Measurements from ENCODE around the gene DNAJA3.

DNA sequence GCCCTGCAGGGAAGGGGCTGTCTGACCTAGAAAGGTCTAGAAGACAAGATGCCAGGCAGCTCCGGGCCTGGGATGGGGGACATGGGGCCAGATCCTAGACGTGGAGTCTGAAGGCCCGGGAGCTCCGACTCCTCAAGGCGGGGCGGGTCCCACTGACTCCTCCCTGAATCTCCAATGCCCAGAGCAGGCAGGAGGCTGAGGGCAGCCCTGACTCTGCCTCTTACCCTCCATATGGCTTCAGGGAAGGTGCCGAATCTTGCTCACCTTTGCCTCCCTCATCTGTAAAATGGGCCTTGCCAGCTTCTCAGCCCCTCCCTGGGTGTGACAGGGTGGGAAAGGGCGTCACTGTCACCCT lies 39.2 kb upstream of the DNAJA3 start:
- TF ChIP-seq SIN3A (IDR thresholded peaks at IDR 0.05; ENCODE audit: low read depth) (no peak), POLR2A (IDR thresholded peaks at IDR 0.05; ENCODE audit: borderline replicate concordance, extremely low read depth, insufficient read depth, insufficient read length) (no peak), JUND (IDR thresholded peaks at IDR 0.05) (no peak), EZH2 (IDR thresholded peaks at IDR 0.05) (no peak), YY1 (IDR thresholded peaks at IDR 0.05; ENCODE audit: extremely low read depth, insufficient replicate concordance, low read depth, low read length) (no peak), POLR2AphosphoS5 (IDR thresholded peaks at IDR 0.05; ENCODE audit: low read depth, low read length) (no peak), CEBPB (IDR thresholded peaks at IDR 0.05; ENCODE audit: low read depth) (no peak), SP1 (IDR thresholded peaks at IDR 0.05; ENCODE audit: low read depth) (no peak), ZBTB33 (IDR thresholded peaks at IDR 0.05; ENCODE audit: extremely low read depth, insufficient replicate concordance, low read length) (no peak), TCF7L2 (IDR thresholded peaks at IDR 0.05; ENCODE audit: borderline replicate concordance, extremely low read depth, insufficient read depth, insufficient read length) (no peak), SRF (IDR thresholded peaks at IDR 0.05; ENCODE audit: low read depth) (no peak), ZNF274 (IDR thresholded peaks at IDR 0.05; ENCODE audit: low read depth, low read length) (no peak)
- TF ChIP-seq, protein P1, sequence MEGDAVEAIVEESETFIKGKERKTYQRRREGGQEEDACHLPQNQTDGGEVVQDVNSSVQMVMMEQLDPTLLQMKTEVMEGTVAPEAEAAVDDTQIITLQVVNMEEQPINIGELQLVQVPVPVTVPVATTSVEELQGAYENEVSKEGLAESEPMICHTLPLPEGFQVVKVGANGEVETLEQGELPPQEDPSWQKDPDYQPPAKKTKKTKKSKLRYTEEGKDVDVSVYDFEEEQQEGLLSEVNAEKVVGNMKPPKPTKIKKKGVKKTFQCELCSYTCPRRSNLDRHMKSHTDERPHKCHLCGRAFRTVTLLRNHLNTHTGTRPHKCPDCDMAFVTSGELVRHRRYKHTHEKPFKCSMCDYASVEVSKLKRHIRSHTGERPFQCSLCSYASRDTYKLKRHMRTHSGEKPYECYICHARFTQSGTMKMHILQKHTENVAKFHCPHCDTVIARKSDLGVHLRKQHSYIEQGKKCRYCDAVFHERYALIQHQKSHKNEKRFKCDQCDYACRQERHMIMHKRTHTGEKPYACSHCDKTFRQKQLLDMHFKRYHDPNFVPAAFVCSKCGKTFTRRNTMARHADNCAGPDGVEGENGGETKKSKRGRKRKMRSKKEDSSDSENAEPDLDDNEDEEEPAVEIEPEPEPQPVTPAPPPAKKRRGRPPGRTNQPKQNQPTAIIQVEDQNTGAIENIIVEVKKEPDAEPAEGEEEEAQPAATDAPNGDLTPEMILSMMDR (IDR thresholded peaks at IDR 0.05 in 2 of 3, conservative IDR thresholded peaks at IDR 0.05 in 1 of 3; ENCODE audit: borderline replicate concordance in 1 of 3, insufficient read depth in 1 of 3, low read depth in 2 of 3, low read length in 2 of 3) = no peak
- TF ChIP-seq, protein P2, sequence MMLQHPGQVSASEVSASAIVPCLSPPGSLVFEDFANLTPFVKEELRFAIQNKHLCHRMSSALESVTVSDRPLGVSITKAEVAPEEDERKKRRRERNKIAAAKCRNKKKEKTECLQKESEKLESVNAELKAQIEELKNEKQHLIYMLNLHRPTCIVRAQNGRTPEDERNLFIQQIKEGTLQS (IDR thresholded peaks at IDR 0.05) = no peak
